ENCODE data around the gene TAF11L6.
"Not testable (repeated sequence)": the region's sequence is repeated elsewhere in the genome, so short reads cannot be mapped to it uniquely, and the experiment has no call there.

Gene TAF11L6

DNA sequence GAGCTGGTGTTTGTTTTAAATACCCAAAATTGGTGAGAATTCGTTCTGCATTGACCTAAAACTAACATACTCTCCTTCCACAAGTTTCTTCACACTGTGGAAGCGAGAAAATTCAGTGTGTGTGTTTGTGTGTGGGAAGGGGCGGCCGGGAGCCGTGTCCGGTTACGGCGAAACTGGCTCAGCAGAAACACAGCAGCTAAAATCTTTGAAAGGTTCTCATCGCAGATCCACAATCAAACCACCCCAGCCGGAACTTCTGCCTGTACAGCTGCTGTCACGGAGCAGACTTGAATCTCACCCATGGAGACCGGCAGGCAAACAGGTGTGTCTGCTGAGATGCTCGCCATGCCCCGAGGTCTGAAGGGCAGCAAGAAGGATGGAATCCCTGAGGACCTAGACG lies at the start of gene TAF11L6:
Gene TAF11L6, plus strand, starts transcription at position 301 of the 400 bp plus-strand sequence.
- not testable (repeated sequence) for H3K4me3 ChIP-seq (ENCODE audit: control insufficient read depth, low read depth, low read length); DNase-seq (ENCODE audit: low read depth)

DNA sequence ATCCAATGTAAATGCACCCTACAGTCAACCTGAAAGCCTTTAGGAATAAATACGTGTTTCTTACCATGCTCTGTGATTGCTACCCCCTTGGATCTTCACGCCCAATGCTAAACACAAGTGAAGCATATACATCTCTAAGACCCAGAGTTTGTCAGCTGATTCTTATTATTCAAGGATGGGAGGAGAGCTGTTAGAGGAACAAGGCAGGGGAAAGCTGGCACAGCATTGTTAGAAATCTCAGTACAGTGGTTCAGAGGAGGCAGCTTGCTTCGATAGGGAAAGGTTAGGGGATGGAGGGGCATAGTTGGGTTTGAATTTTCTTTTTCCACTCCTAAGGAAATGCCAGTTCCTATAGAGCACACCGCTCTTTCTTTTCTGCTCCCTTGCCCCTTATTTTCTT lies 47.1 kb upstream of the TAF11L6 start:
- DNase-seq (ENCODE audit: low read depth): no peak
- TF ChIP-seq, protein P1, sequence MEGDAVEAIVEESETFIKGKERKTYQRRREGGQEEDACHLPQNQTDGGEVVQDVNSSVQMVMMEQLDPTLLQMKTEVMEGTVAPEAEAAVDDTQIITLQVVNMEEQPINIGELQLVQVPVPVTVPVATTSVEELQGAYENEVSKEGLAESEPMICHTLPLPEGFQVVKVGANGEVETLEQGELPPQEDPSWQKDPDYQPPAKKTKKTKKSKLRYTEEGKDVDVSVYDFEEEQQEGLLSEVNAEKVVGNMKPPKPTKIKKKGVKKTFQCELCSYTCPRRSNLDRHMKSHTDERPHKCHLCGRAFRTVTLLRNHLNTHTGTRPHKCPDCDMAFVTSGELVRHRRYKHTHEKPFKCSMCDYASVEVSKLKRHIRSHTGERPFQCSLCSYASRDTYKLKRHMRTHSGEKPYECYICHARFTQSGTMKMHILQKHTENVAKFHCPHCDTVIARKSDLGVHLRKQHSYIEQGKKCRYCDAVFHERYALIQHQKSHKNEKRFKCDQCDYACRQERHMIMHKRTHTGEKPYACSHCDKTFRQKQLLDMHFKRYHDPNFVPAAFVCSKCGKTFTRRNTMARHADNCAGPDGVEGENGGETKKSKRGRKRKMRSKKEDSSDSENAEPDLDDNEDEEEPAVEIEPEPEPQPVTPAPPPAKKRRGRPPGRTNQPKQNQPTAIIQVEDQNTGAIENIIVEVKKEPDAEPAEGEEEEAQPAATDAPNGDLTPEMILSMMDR (IDR thresholded peaks at IDR 0.05; ENCODE audit: control insufficient read depth, insufficient read depth, low read depth, low read length, missing control alignments): no peak
- H3K4me3 ChIP-seq (ENCODE audit: control insufficient read depth, low read depth, low read length): no peak overlapping the region

DNA sequence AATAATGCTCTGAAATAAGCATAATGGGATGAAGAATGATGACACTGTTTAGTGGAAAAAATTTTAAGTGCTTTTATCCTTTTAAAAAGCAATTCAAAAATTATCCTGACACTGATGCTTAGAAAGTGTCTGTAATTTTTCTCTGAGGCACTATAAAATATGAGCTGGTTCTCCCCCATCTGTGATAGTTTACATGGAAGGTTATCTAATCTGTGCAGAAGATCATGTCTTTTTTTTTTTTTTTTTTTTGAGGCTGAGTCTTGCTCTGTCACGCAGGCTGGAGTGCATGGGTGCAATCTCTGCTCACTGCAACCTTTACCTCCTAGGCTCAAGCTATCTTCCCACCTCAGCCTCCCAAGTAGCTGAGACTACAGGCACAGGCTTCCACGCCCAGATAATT lies 45.7 kb upstream of the TAF11L6 start:
- TF ChIP-seq, protein P1 (IDR thresholded peaks at IDR 0.05; ENCODE audit: control insufficient read depth, insufficient read depth, low read depth, low read length, missing control alignments): no peak
- no peak overlapping the region for H3K4me3 ChIP-seq (ENCODE audit: control insufficient read depth, low read depth, low read length)
- DNase-seq (ENCODE audit: low read depth): no peak

DNA sequence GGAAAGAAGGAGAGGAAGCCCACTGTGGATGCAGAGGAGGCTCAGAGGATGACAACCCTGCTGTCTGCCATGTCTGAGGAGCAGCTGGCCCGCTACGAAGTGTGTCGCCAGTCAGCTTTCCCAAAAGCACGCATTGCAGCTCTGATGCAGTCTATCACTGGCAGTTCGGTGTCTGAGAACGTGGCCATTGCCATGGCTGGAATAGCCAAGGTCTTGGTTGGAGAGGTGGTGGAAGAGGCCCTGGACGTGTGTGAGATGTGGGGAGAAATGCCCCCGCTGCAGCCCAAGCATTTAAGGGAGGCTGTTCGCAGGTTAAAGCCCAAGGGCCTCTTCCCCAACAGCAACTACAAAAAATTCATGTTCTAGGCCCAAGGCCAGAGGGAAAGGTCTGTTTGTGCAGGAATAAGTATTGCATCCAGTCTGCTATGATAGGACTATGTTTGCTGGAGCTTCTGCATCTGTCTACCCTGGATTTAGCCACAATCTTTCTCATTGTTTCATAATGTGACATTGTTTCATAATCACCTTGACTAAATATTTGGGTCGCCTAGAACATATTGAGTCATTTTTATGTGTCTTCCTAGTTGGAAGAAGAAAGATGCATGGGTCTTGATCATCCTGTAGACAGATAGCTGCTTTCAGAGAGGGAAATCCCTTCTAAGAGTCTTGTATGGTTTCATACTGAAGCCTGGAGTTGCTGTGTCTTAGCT lies 41.9 kb upstream of the TAF11L6 start:
- not testable (repeated sequence) for DNase-seq (ENCODE audit: low read depth); H3K4me3 ChIP-seq (ENCODE audit: control insufficient read depth, low read depth, low read length)

DNA sequence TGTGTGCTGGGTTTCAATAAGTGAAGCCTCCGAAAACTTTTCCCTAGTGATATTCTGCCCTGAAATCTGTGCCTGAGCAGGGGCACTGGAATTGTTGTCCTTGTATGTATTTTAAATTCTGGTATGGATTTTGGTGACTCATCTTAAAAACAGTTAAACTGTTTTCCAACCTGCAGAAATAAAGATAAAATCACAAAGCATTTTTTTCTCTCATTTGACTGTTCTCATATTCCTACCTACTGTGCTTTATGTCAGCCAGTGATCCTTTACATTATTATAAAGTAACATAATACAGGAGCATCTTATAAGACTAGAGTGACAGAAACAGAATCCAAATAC lies 41.3 kb upstream of the TAF11L6 start:
- DNase-seq (ENCODE audit: low read depth): no peak
- no peak overlapping the region for H3K4me3 ChIP-seq (ENCODE audit: control insufficient read depth, low read depth, low read length)
- TF ChIP-seq, protein P1 (IDR thresholded peaks at IDR 0.05; ENCODE audit: control insufficient read depth, insufficient read depth, low read depth, low read length, missing control alignments): no peak

DNA sequence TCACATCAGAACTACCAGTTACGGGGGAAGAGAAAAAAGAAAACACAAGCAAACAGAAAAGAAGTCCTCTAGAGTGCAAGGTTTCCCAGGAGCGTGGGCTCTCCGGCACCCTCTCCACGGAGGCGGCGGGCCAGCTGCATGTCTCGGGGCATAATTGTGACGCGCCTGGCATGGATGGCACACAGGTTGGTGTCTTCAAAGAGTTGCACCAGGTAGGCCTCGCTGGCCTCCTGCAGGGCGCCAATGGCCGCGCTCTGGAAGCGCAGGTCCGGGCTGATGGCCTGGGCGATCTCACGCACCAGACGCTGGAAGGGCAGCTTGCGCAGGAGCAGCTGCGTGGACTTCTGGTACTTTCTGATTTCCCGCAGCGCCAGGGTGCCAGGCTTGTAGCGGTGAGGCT lies 37.2 kb upstream of the TAF11L6 start:
- DNase-seq (ENCODE audit: low read depth); H3K4me3 ChIP-seq (ENCODE audit: control insufficient read depth, low read depth, low read length): not testable (repeated sequence)

DNA sequence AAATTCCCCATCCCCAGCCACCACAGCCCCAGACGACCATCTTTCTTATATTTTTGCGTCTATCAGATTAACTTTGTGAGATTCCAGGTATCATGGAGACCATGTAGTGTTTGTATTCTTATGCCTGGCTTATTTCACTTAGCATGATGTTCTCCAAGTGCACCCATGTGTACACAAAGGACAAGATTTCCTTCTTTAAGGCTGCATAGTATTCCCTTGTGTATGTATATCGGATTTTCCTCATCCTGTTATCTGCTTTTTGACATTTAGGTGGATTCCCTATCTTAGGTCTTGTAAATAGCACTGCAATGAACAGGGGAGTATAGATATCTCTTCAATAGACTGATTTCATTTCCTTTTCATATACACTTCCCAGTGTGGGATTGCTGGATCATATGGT lies 35.7 kb upstream of the TAF11L6 start:
- H3K4me3 ChIP-seq (ENCODE audit: control insufficient read depth, low read depth, low read length): no peak overlapping the region
- TF ChIP-seq, protein P1 (IDR thresholded peaks at IDR 0.05; ENCODE audit: control insufficient read depth, insufficient read depth, low read depth, low read length, missing control alignments): no peak
- no peak for DNase-seq (ENCODE audit: low read depth)

DNA sequence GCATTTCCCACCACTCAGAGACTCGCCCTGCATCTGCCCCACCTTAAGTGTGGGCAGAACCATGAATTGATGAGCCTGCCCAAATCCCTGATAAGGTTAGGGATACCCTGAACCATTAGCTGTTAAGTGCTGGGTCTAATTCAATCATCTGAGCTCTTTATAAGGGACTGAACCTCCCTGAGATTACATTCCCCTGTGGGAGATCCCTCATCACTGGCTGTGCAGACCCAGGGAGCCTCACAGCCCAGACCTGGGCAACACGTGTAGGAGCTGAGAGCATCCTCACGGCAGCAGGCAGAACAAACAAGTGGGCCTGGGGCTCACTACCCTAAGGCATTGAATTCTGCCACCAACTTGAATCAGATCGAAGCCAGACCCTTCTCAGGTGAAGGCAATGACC lies 31.0 kb upstream of the TAF11L6 start:
- TF ChIP-seq, protein P1 (IDR thresholded peaks at IDR 0.05; ENCODE audit: control insufficient read depth, insufficient read depth, low read depth, low read length, missing control alignments): no peak
- no peak for DNase-seq (ENCODE audit: low read depth)
- no peak overlapping the region for H3K4me3 ChIP-seq (ENCODE audit: control insufficient read depth, low read depth, low read length)

DNA sequence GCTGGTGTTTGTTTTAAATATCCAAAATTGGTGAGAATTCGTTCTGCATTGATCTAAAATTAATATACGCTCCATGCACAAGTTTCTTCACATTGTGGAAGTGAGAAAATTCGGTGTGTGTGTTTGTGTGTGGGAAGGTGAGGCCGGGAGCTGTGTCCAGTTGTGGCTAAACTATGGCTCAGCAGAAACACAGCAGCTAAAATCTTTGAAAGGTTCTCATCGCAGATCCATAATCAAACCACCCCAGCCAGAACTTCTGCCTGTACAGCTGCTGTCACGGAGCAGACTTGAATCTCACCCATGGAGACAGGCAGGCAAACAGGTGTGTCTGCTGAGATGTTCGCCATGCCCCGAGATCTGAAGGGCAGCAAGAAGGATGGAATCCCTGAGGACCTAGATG lies 30.5 kb upstream of the TAF11L6 start, which contains the start of gene TAF11L2:
Gene TAF11L2, plus strand, starts transcription at position 301 of the 400 bp plus-strand sequence.
- H3K4me3 ChIP-seq (ENCODE audit: control insufficient read depth, low read depth, low read length); DNase-seq (ENCODE audit: low read depth): not testable (repeated sequence)

Measured in AG09309 (cell line).